Measurements from ENCODE around the gene LYZL4.

Gene LYZL4

DNA sequence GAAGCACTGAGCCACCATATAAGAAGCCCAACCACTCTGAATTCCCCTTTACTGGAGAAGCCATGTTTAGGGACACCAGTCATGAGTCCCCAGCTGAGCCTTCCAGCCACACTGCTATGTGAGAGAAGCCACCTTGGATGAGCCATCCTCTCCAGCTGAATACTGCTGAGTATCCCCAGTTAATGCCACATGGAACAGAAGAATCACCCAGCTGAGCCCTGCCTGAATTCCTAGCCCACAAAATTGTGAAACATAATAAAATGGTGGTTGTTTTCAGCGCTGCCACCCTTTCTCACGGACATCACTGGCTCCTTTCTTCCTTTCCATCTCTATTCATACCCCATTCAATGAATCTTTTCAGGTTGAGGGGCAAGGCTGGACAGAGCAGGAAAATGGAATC is 22.1 kb upstream of the LYZL4 start:
- Histone ChIP-seq H3K36me3 (0 out of 22 replicates have a peak, but pooled peaks cover 0 to 4% (median 0%) of the 10 kb centered on the region in 11 experiments), H3K4me1 (peaks cover 0 to 31% (median 10%) of the 10 kb centered on the region in 10 experiments; a peak in 15 of 20 replicates), H3K4me2 (no peak overlapping the region), H3K9ac (no peak overlapping the region), H4K20me1 (no peaks in the 10 kb centered on the region), H3K27me3 (no peaks in the 10 kb centered on the region), H3K27ac (no peak overlapping the region), H3K4me3 (no peak overlapping the region), H3K9me3 (replicated peaks in 1 of 11) (peaks cover 13 to 26% (median 19%) of the 10 kb centered on the region in 11 experiments)
- no peak for TF ChIP-seq Cebpa-rat (IDR thresholded peaks at IDR 0.05)

DNA sequence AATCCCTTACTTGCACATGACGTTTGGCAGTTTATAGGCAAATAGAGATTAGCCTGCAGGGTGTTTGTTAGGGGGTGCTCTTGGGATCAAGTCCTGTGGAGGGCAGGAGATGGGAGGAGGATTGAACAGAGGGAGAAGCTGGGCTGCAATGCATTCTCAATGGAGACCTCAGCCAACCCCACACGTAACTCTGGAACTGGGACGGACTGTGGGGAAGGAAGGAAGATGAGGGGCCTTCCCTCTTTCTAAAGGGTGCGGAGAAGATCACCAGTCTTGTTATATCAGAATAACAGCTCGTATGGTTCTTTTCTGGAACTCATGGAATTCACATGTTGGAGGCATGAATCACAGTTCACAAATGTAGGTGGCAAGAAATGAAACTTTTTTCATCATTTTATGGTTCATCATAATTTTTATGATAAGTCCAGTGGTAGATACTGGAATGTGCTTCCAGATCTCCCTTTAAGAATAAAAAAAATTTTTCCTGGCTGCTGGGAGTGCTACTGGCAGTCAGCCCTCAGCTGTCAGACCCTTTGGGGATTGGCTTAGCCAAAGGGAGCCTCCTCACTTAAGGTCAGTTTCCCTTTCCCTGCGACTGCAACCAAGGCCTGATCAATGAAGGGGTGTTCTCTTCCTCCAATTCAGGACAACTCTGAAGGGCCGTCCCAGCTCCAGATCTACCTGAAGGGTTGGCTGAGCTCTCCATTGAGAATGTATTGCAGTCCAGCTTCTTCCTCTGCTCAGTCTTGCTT is 20.5 kb upstream of the LYZL4 start:
- Histone ChIP-seq H3K4me3 (no peak overlapping the region), H3K9ac (no peak overlapping the region), H3K9me3 (replicated peaks in 1 of 11) (peaks cover 13 to 26% (median 19%) of the 10 kb centered on the region in 11 experiments), H3K4me1 (peaks cover 0 to 29% (median 10%) of the 10 kb centered on the region in 10 experiments; a peak in 15 of 20 replicates), H3K27ac (no peak overlapping the region), H4K20me1 (no peaks in the 10 kb centered on the region), H3K36me3 (0 out of 22 replicates have a peak, but pooled peaks cover 0 to 4% (median 0%) of the 10 kb centered on the region in 11 experiments), H3K27me3 (no peaks in the 10 kb centered on the region), H3K4me2 (no peak overlapping the region)
- no peak for TF ChIP-seq Cebpa-rat (IDR thresholded peaks at IDR 0.05)

DNA sequence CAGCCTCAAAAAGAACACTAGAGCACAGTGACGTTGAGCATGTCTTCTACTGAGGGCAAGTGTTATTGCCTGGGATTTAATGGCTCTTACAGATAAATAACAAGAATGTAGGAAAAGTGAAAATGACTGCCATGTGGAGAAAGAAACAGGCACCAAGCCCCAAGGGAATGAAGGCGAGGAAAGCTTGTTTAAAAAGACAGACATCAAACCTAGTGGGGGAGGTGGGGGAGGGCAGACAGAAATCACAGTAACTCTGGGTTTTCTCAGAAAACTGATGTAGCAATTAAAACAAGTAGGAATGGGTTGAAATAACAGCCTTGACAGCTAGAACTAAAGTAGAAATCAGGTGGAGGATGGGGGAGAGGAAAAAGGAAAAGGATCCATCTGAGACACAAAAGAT is 18.4 kb upstream of the LYZL4 start:
- no peaks in the 10 kb centered on the region for H4K20me1 ChIP-seq
- H3K9me3 ChIP-seq (replicated peaks in 1 of 11) = peaks cover 13 to 26% (median 19%) of the 10 kb centered on the region in 11 experiments

GRCh38 chr3:42425736-42426407 is 15.5 kb upstream of the LYZL4 start:
- Histone ChIP-seq H3K36me3 (no peaks in the 10 kb centered on the region), H3K4me1 (peaks cover 0 to 15% (median 8%) of the 10 kb centered on the region in 10 experiments; a peak in 11 of 20 replicates), H3K4me3 (no peak overlapping the region), H3K4me2 (no peak overlapping the region), H3K9me3 (replicated peaks in 1 of 11) (no peaks in the 10 kb centered on the region; a peak in 1 of 22 replicates), H3K9ac (no peak overlapping the region), H3K27ac (no peak overlapping the region), H3K27me3 (no peaks in the 10 kb centered on the region), H4K20me1 (no peaks in the 10 kb centered on the region)
- TF ChIP-seq Cebpa-rat (IDR thresholded peaks at IDR 0.05) = no peak

More for the DNA sequence above, 18.4 kb upstream of the LYZL4 start:
- H3K4me1 ChIP-seq = peaks cover 0 to 15% (median 8%) of the 10 kb centered on the region in 10 experiments; a peak in 13 of 20 replicates
- no peak overlapping the region for H3K4me3 ChIP-seq
- peak overlapping the region in 7 of 11 experiments; percentile 2 to 34 (median 13); a peak in 11 of 22 replicates for H3K4me2 ChIP-seq
- 0 out of 22 replicates have a peak, but pooled peaks cover 0 to 4% (median 0%) of the 10 kb centered on the region in 11 experiments for H3K36me3 ChIP-seq
- H3K27ac ChIP-seq = no peak overlapping the region
- no peak overlapping the region for H3K9ac ChIP-seq
- no peaks in the 10 kb centered on the region for H3K27me3 ChIP-seq
- TF ChIP-seq Cebpa-rat (IDR thresholded peaks at IDR 0.05) = no peak

DNA sequence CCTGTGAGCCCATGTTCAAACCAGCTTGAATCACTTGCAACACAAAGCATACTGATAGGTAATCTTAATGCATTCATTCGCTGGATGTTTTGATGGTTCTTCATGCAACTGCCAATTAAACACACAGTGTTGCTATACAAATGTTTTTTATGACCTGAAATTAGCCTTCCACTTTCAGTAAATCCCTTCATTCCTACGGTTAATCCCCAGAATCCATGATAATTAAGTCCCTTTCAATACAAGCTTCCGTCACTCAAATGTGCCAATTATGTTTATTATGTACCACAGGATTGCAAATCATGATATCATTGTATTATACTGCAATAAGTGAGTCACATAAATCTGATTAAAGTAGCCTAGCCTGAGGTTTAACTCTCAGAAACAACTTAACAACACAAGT is 14.5 kb upstream of the LYZL4 start:
- Histone ChIP-seq H3K4me2 (no peak overlapping the region), H3K4me1 (peaks cover 0 to 15% (median 8%) of the 10 kb centered on the region in 10 experiments; a peak in 11 of 20 replicates), H3K9me3 (replicated peaks in 1 of 11) (no peaks in the 10 kb centered on the region), H3K27me3 (no peaks in the 10 kb centered on the region), H4K20me1 (no peaks in the 10 kb centered on the region), H3K27ac (no peak overlapping the region), H3K9ac (no peak overlapping the region), H3K4me3 (no peak overlapping the region), H3K36me3 (no peaks in the 10 kb centered on the region)
- no peak for TF ChIP-seq Cebpa-rat (IDR thresholded peaks at IDR 0.05)

DNA sequence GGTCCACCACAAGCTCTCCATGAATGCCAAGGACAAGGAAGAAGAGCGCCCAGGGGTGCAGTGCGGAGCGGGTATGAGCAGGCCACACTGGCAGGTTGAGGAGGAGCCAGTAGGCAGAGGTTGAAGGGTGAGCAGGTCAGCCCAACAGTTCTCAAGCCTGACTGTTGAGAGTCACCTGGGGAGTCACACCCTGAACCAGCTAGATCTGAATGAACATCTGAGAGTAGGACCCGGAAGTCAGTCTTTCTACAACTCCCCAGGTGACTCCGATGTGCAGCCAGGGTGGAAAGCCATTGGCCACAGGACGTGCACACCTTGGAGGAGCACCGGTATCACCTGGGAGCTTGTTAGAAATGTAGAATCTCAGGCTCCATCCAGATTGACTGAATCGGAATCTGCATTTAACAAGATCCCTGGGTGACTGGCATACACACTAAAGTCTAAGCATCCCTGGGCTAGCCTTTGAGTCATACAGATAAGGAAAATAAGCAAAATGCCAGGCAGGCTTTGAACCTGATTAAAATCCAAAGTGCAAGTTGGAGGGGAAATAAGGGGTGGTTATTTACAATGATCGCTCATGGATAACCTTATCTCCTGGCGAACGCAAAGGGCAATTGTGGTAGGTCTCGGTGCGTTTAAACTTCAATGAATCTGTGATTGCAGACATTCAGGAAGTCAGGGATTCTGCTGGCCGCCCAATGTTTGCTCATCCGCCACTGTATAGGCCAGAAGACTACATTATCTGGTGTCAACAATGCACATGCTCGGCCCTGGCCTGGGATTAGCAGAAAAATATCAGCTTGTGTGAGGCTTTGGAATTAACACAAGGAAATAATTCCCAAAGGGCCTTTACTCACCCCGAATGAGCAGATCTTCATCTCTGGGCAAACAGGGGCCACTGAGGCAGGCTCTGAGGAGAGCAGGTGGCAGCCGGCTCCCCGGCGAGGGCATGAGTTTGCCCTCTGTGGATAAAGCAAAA is 11.7 kb upstream of the LYZL4 start:
- TF ChIP-seq Cebpa-rat (IDR thresholded peaks at IDR 0.05) = no peak
- Histone ChIP-seq H3K4me2 (no peak overlapping the region), H3K9ac (no peak overlapping the region), H3K27ac (no peak overlapping the region), H4K20me1 (no peaks in the 10 kb centered on the region), H3K4me3 (no peak overlapping the region), H3K4me1 (no peaks in the 10 kb centered on the region), H3K9me3 (replicated peaks in 1 of 11) (no peaks in the 10 kb centered on the region), H3K27me3 (no peaks in the 10 kb centered on the region), H3K36me3 (no peaks in the 10 kb centered on the region)

GRCh38 chr3:42419563-42419962 is 9.2 kb upstream of the LYZL4 start:
- H3K36me3 ChIP-seq = no peaks in the 10 kb centered on the region
- no peaks in the 10 kb centered on the region for H4K20me1 ChIP-seq
- H3K9ac ChIP-seq = no peak overlapping the region
- no peak overlapping the region for H3K4me2 ChIP-seq
- H3K27ac ChIP-seq = no peak overlapping the region
- H3K27me3 ChIP-seq = no peaks in the 10 kb centered on the region
- no peak overlapping the region for H3K4me3 ChIP-seq
- no peak for TF ChIP-seq Cebpa-rat (IDR thresholded peaks at IDR 0.05)
- no peaks in the 10 kb centered on the region for H3K4me1 ChIP-seq
- no peaks in the 10 kb centered on the region for H3K9me3 ChIP-seq (replicated peaks in 1 of 11)

DNA sequence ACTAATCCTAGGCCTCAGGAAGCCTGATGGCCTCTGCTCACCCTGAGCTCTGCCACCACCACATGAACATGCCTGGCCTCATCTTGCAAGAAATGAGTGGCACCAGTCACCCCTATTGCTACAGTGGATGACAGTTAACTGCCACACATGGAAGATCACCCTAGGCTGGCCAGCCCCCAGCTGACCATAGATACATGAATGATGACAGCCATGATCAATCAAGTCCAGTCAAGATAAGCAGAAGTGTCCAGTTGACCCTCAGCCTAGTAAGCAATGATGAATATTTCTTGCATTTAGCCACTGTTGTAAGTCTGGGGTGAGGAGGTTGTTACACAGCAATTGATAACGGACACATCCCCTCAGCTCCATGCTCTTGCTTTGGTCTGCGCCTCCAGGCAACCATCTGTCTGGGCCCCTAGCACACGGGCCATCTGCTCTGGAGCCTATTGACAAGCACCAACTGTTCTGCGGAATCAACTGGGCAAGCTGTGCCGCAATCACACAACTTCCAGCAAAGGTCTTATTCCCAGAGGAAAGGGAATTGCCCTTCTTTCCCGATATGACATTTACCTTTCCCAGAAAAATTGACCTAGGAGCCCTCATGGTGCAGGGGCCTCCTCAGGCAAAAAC is 2.2 kb upstream of the LYZL4 start:
- Histone ChIP-seq H3K4me2 (no peak overlapping the region), H3K4me3 (no peak overlapping the region), H4K20me1 (no peaks in the 10 kb centered on the region), H3K4me1 (no peaks in the 10 kb centered on the region), H3K9ac (no peak overlapping the region), H3K36me3 (no peaks in the 10 kb centered on the region), H3K9me3 (replicated peaks in 1 of 11) (no peaks in the 10 kb centered on the region), H3K27ac (no peak overlapping the region), H3K27me3 (no peaks in the 10 kb centered on the region)
- TF ChIP-seq Cebpa-rat (IDR thresholded peaks at IDR 0.05) = no peak
